HEK293 (cell line): ENCODE data around the gene RAX2.

Experiments used
- CTCF ChIA-PET: fragments of 350-600 bp; formaldehyde crosslinking; extraction: SDS; loops from one replicate; lab custom pipeline; 2021; ENCODE audit warnings: antibody characterized with exemption; lab: Yijun Ruan, JAX
- POLR2A ChIA-PET: fragments of 300-600 bp; formaldehyde crosslinking; extraction: SDS; loops from one replicate; lab custom pipeline; 2020; ENCODE audit warnings: antibody characterized with exemption, inconsistent platforms; lab: Yijun Ruan, JAX
- H3K27ac ChIP-seq: fragments of 200-500 bp; sonication (Bioruptor generic); 2 replicates; pipeline ENCODE4 v1.5.1; 2014; ENCODE audit warnings: low read depth, low read length, control low read depth, inconsistent platforms; ENCODE audit errors: extremely low read depth
- H3K36me3 ChIP-seq, 2 experiments: fragments of 200-500 bp in 1 of 2; sonication (Bioruptor generic) in 1 of 2; 1 replicate in 1 of 2; 2 replicates in 1 of 2; pipeline ENCODE4 v1.5.1; 2014 to 2017; ENCODE audit warnings: inconsistent platforms in 2 of 2, low read length in 2 of 2; ENCODE audit not compliant: control insufficient read depth in 2 of 2, insufficient read depth in 1 of 2
- H3K4me1 ChIP-seq: fragments of 200-500 bp; sonication (Bioruptor generic); 2 replicates; pipeline ENCODE4 v1.5.1; 2014; ENCODE audit warnings: mild to moderate bottlenecking, low read length, inconsistent platforms; ENCODE audit not compliant: control insufficient read depth, insufficient read depth
- H3K4me3 ChIP-seq: 2 replicates; pipeline ENCODE4 v1.5.1; 2011; ENCODE audit warnings: low read depth, mild to moderate bottlenecking, control low read depth, low read length, moderate library complexity
- H3K9me3 ChIP-seq: fragments of 200-500 bp; sonication (Bioruptor generic); 2 replicates; pipeline ENCODE4 v1.5.1; 2014; ENCODE audit warnings: low read depth, low read length, inconsistent platforms; ENCODE audit not compliant: control insufficient read depth, insufficient read depth
- BCL6B ChIP-seq: fragments of 450-650 bp; formaldehyde crosslinking; IDR thresholded peaks from 2 replicates; pipeline ENCODE4 v1.5.1; 2017; ENCODE audit warnings: missing biosample characterization, missing genetic modification characterization
- EGR2 ChIP-seq: fragments of 450-650 bp; formaldehyde crosslinking; IDR thresholded peaks from 2 replicates; pipeline ENCODE4 v1.5.1; 2016; ENCODE audit warnings: low read depth, missing biosample characterization, missing genetic modification characterization
- KLF8 ChIP-seq: fragments of 450-650 bp; formaldehyde crosslinking; IDR thresholded peaks from 2 replicates; pipeline ENCODE4 v1.5.1; 2016; ENCODE audit warnings: missing biosample characterization, missing genetic modification characterization
- MEIS1 ChIP-seq: sonication (generic); formaldehyde crosslinking; IDR thresholded peaks from 2 replicates; pipeline ENCODE4 v1.8.1; 2022; ENCODE audit warnings: missing genetic modification reagents, mild to moderate bottlenecking, borderline replicate concordance
- REPIN1 ChIP-seq: fragments of 450-650 bp; formaldehyde crosslinking; IDR thresholded peaks from 2 replicates; pipeline ENCODE4 v1.5.1; 2017; ENCODE audit warnings: missing biosample characterization, missing genetic modification characterization, low read depth
- ZBTB49 ChIP-seq: fragments of 450-650 bp; formaldehyde crosslinking; IDR thresholded peaks from 2 replicates; pipeline ENCODE4 v1.5.1; 2016; ENCODE audit warnings: missing biosample characterization, missing genetic modification characterization, low read depth
- ZBTB8A ChIP-seq: fragments of 450-650 bp; formaldehyde crosslinking; IDR thresholded peaks from 2 replicates; pipeline ENCODE4 v1.5.1; 2016; ENCODE audit warnings: missing biosample characterization, missing genetic modification characterization
- ZEB2 ChIP-seq: fragments of 450-650 bp; formaldehyde crosslinking; IDR thresholded peaks from 2 replicates; pipeline ENCODE4 v1.5.1; 2016; ENCODE audit warnings: missing biosample characterization, missing genetic modification characterization
- ZFP37 ChIP-seq: fragments of 450-650 bp; formaldehyde crosslinking; IDR thresholded peaks from 2 replicates; pipeline ENCODE4 v1.5.1; 2016; ENCODE audit warnings: missing biosample characterization, missing genetic modification characterization
- ZNF138 ChIP-seq: fragments of 450-650 bp; formaldehyde crosslinking; IDR thresholded peaks from 2 replicates; pipeline ENCODE4 v1.5.1; 2016; ENCODE audit warnings: missing biosample characterization, missing genetic modification characterization, borderline replicate concordance
- ZNF26 ChIP-seq: fragments of 450-650 bp; formaldehyde crosslinking; IDR thresholded peaks from 2 replicates; pipeline ENCODE4 v1.5.1; 2016; ENCODE audit warnings: missing biosample characterization, missing genetic modification characterization
- ZNF274 ChIP-seq, 2 experiments: fragments of 200-500 bp in 1 of 2; fragments of 450-650 bp in 1 of 2; sonication (Bioruptor generic) in 1 of 2; formaldehyde crosslinking in 1 of 2; IDR thresholded peaks; 2 replicates each; pipeline versions ENCODE4 v1.5.1 to v1.6.1; 2014 to 2016; ENCODE audit warnings: borderline replicate concordance in 1 of 2, inconsistent platforms in 1 of 2, low read length in 1 of 2, missing biosample characterization in 1 of 2, missing genetic modification characterization in 1 of 2
- ZNF404 ChIP-seq: fragments of 450-650 bp; formaldehyde crosslinking; IDR thresholded peaks from 2 replicates; pipeline ENCODE4 v1.5.1; 2017; ENCODE audit warnings: missing biosample characterization, missing genetic modification characterization
- ZNF433 ChIP-seq: fragments of 450-650 bp; formaldehyde crosslinking; IDR thresholded peaks from 2 replicates; pipeline ENCODE4 v1.5.1; 2016; ENCODE audit warnings: missing biosample characterization, missing genetic modification characterization, low read depth
- ZNF521 ChIP-seq: fragments of 450-650 bp; formaldehyde crosslinking; IDR thresholded peaks from 2 replicates; pipeline ENCODE4 v1.5.1; 2017; ENCODE audit warnings: missing biosample characterization, mild to moderate bottlenecking, missing genetic modification characterization
- ZNF549 ChIP-seq: fragments of 450-650 bp; IDR thresholded peaks from 2 replicates; pipeline ENCODE4 v1.5.1; 2018; ENCODE audit warnings: missing biosample characterization, missing genetic modification characterization, mild to moderate bottlenecking, inconsistent platforms, moderate library complexity
- ZNF558 ChIP-seq: fragments of 450-650 bp; formaldehyde crosslinking; IDR thresholded peaks from 2 replicates; pipeline ENCODE4 v1.5.1; 2016; ENCODE audit warnings: missing biosample characterization, missing genetic modification characterization
- ZNF629 ChIP-seq: fragments of 450-650 bp; formaldehyde crosslinking; IDR thresholded peaks from 2 replicates; pipeline ENCODE4 v1.5.1; 2017; ENCODE audit warnings: missing biosample characterization, missing genetic modification characterization
- ZNF670 ChIP-seq: fragments of 450-650 bp; formaldehyde crosslinking; IDR thresholded peaks from 2 replicates; pipeline ENCODE4 v1.5.1; 2016; ENCODE audit warnings: missing biosample characterization, missing genetic modification characterization, low read depth
- ZNF707 ChIP-seq: fragments of 450-650 bp; formaldehyde crosslinking; IDR thresholded peaks from 2 replicates; pipeline ENCODE4 v1.5.1; 2016; ENCODE audit warnings: missing biosample characterization, missing genetic modification characterization
- ZSCAN23 ChIP-seq: fragments of 450-650 bp; formaldehyde crosslinking; IDR thresholded peaks from 2 replicates; pipeline ENCODE4 v1.5.1; 2016; ENCODE audit warnings: missing biosample characterization, missing genetic modification characterization
- ZSCAN30 ChIP-seq: fragments of 450-650 bp; IDR thresholded peaks from 2 replicates; pipeline ENCODE4 v1.5.1; 2018; ENCODE audit warnings: missing biosample characterization, mild to moderate bottlenecking, missing genetic modification characterization, moderate library complexity
- TF ChIP-seq, protein P1 (sequence below): fragments of 450-650 bp; formaldehyde crosslinking; IDR thresholded peaks from 2 replicates; pipeline ENCODE4 v1.5.0; 2017; ENCODE audit warnings: missing biosample characterization, missing genetic modification characterization, borderline replicate concordance
- TF ChIP-seq, protein P2 (sequence below): fragments of 450-650 bp; formaldehyde crosslinking; IDR thresholded peaks from 2 replicates; pipeline ENCODE4 v1.5.1; 2016; ENCODE audit warnings: missing biosample characterization, missing genetic modification characterization

Gene RAX2

GRCh38 chr19:3776479-3777040 lies 4.5 kb upstream of the RAX2 start:
- Histone ChIP-seq H3K4me1 (no peaks in the 10 kb centered on the region), H3K27ac (no peak overlapping the region), H3K36me3 (no peaks in the 10 kb centered on the region), H3K4me3 (no peak overlapping the region), H3K9me3 (no peaks in the 10 kb centered on the region)
- POLR2A ChIA-PET: no interaction called here
- CTCF ChIA-PET: no interaction called here
- TF ChIP-seq ZEB2 (tag by site-specific recombination): no peak
- no peak for TF ChIP-seq ZNF549 (tag by site-specific recombination)
- TF ChIP-seq EGR2 (tag by site-specific recombination): peak; percentile 100
- TF ChIP-seq ZNF274 (IDR thresholded peaks at IDR 0.05; ENCODE audit: low read length): no peak
- 0 out of 2 replicates have a peak, but pooled peaks have one; percentile 23 for TF ChIP-seq ZNF274 (tag by site-specific recombination; IDR thresholded peaks at IDR 0.05; ENCODE audit: borderline replicate concordance)
- TF ChIP-seq ZFP37 (tag by site-specific recombination): no peak
- TF ChIP-seq ZNF433 (tag by site-specific recombination): no peak
- no peak for TF ChIP-seq ZSCAN30
- peak; percentile 12; the same call in 1 of the 2 replicates for TF ChIP-seq BCL6B
- TF ChIP-seq ZNF26 (tag by site-specific recombination): no peak
- no peak for TF ChIP-seq ZNF707 (tag by site-specific recombination)
- no peak for TF ChIP-seq ZBTB8A (tag by site-specific recombination)
- TF ChIP-seq ZSCAN23 (tag by site-specific recombination): no peak
- TF ChIP-seq ZNF404 (tag by site-specific recombination): no peak
- TF ChIP-seq ZNF558: no peak
- TF ChIP-seq ZNF138 (tag by site-specific recombination): no peak
- no peak for TF ChIP-seq MEIS1 (CRISPR knock-in tag)
- no peak for TF ChIP-seq ZNF629
- TF ChIP-seq ZNF521 (tag by site-specific recombination): no peak
- no peak for TF ChIP-seq REPIN1 (tag by site-specific recombination)
- no peak for TF ChIP-seq ZBTB49
- TF ChIP-seq, protein P1, sequence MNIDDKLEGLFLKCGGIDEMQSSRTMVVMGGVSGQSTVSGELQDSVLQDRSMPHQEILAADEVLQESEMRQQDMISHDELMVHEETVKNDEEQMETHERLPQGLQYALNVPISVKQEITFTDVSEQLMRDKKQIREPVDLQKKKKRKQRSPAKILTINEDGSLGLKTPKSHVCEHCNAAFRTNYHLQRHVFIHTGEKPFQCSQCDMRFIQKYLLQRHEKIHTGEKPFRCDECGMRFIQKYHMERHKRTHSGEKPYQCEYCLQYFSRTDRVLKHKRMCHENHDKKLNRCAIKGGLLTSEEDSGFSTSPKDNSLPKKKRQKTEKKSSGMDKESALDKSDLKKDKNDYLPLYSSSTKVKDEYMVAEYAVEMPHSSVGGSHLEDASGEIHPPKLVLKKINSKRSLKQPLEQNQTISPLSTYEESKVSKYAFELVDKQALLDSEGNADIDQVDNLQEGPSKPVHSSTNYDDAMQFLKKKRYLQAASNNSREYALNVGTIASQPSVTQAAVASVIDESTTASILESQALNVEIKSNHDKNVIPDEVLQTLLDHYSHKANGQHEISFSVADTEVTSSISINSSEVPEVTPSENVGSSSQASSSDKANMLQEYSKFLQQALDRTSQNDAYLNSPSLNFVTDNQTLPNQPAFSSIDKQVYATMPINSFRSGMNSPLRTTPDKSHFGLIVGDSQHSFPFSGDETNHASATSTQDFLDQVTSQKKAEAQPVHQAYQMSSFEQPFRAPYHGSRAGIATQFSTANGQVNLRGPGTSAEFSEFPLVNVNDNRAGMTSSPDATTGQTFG (tag by site-specific recombination): 0 out of 2 replicates have a peak, but pooled peaks have one; percentile 74
- no peak for TF ChIP-seq ZNF670 (tag by site-specific recombination)
- TF ChIP-seq, protein P2, sequence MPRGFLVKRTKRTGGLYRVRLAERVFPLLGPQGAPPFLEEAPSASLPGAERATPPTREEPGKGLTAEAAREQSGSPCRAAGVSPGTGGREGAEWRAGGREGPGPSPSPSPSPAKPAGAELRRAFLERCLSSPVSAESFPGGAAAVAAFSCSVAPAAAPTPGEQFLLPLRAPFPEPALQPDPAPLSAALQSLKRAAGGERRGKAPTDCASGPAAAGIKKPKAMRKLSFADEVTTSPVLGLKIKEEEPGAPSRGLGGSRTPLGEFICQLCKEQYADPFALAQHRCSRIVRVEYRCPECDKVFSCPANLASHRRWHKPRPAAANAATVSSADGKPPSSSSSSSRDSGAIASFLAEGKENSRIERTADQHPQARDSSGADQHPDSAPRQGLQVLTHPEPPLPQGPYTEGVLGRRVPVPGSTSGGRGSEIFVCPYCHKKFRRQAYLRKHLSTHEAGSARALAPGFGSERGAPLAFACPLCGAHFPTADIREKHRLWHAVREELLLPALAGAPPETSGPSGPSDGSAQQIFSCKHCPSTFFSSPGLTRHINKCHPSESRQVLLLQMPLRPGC (tag by site-specific recombination): no peak
- TF ChIP-seq KLF8: 0 out of 2 replicates have a peak, but pooled peaks have one; percentile 10
